Keratinocyte (primary cell): ENCODE results near the gene SERPINB5. TPM values are rescaled to one million over a fixed set of nuclear protein-coding genes. Genes with fewer than 3 reads are reported as not detected.

Source experiments
- DNase-seq: peaks from one replicate; pipeline ENCODE4 v3.0.0-alpha.2; 2011; ENCODE audit warnings: low read depth, missing footprints, low spot score
- FAIRE-seq: peaks from 2 replicates; lab custom pipeline; 2011; peaks lifted over from hg19 to GRCh38; lab: Jason Lieb, UNC
- H2AFZ ChIP-seq: 2 replicates; pipeline ENCODE4 v1.6.0; 2012; ENCODE audit warnings: low read length, control low read depth, inconsistent platforms; ENCODE audit not compliant: control insufficient read depth
- H3K27ac ChIP-seq: 2 replicates; pipeline ENCODE4 v1.5.1; 2011; ENCODE audit warnings: low read length; ENCODE audit not compliant: control insufficient read depth, insufficient read depth
- H3K27me3 ChIP-seq: 3 replicates; pipeline ENCODE4 v1.6.0; 2011; ENCODE audit warnings: low read length; ENCODE audit not compliant: control insufficient read depth, insufficient read depth; ENCODE audit errors: extremely low read depth
- H3K36me3 ChIP-seq, 2 experiments: 2 replicates in 1 of 2; 3 replicates in 1 of 2; pipeline ENCODE4 v1.5.1; 2011; ENCODE audit warnings: low read length in 2 of 2, mild to moderate bottlenecking in 1 of 2; ENCODE audit not compliant: control insufficient read depth in 2 of 2, insufficient read depth in 2 of 2; ENCODE audit errors: extremely low read depth in 1 of 2
- H3K4me1 ChIP-seq: 3 replicates; pipeline ENCODE4 v1.5.1; 2011; ENCODE audit warnings: low read length; ENCODE audit not compliant: control insufficient read depth, insufficient read depth; ENCODE audit errors: extremely low read depth
- H3K4me2 ChIP-seq: 3 replicates; pipeline ENCODE4 v1.6.0; 2011; ENCODE audit warnings: low read depth, low read length; ENCODE audit not compliant: control insufficient read depth, insufficient read depth; ENCODE audit errors: extremely low read depth
- H3K4me3 ChIP-seq, 3 experiments: fragments of 200-600 bp in 1 of 3; sonication (generic) in 1 of 3; 2 replicates in 2 of 3; 3 replicates in 1 of 3; pipeline ENCODE4 v1.5.1; 2011 to 2016; ENCODE audit warnings: low read length in 3 of 3, mild to moderate bottlenecking in 3 of 3, control low read depth in 2 of 3, inconsistent platforms in 1 of 3, low read depth in 1 of 3, mixed read lengths in 1 of 3, mixed run types in 1 of 3, moderate library complexity in 1 of 3; ENCODE audit not compliant: control insufficient read depth in 2 of 3, insufficient read depth in 2 of 3; ENCODE audit errors: extremely low read depth in 1 of 3
- H3K79me2 ChIP-seq: 2 replicates; pipeline ENCODE4 v1.6.0; 2012; ENCODE audit warnings: low read length; ENCODE audit not compliant: control insufficient read depth, insufficient read depth
- H3K9ac ChIP-seq: 3 replicates; pipeline ENCODE4 v1.6.0; 2011; ENCODE audit warnings: low read length; ENCODE audit not compliant: control insufficient read depth, insufficient read depth; ENCODE audit errors: extremely low read depth
- H3K9me1 ChIP-seq: 3 replicates; pipeline ENCODE4 v1.6.0; 2011; ENCODE audit warnings: low read length; ENCODE audit not compliant: control insufficient read depth, insufficient read depth; ENCODE audit errors: extremely low read depth
- H3K9me3 ChIP-seq: 2 replicates; pipeline ENCODE4 v1.5.1; 2012; ENCODE audit warnings: low read depth, low read length; ENCODE audit not compliant: control insufficient read depth
- H4K20me1 ChIP-seq: 3 replicates; pipeline ENCODE4 v1.6.0; 2011; ENCODE audit warnings: low read length; ENCODE audit not compliant: control insufficient read depth, insufficient read depth; ENCODE audit errors: extremely low read depth
- CTCF ChIP-seq, 3 experiments: IDR thresholded peaks in 1 of 3; conservative IDR thresholded peaks in 1 of 3; optimal IDR thresholded peaks in 1 of 3; 2 replicates in 2 of 3; 3 replicates in 1 of 3; pipeline versions ENCODE3 to v1.5.1; 2011; ENCODE audit warnings: low read length in 3 of 3, mild to moderate bottlenecking in 3 of 3, moderate library complexity in 2 of 3, control low read depth in 1 of 3, inconsistent platforms in 1 of 3; ENCODE audit not compliant: insufficient read depth in 2 of 3; ENCODE audit errors: extremely low read depth in 1 of 3
- EZH2 ChIP-seq: IDR thresholded peaks from one replicate; pipeline ENCODE4 v1.6.1; 2012; ENCODE audit warnings: inconsistent platforms, mild to moderate bottlenecking, low read length, moderate library complexity
- dilution Hi-C: fragments of 300-500 bp; cut with MboI; formaldehyde crosslinking; loops from one replicate; pipeline ENCODE4 v1.7.0; 2020; ENCODE audit warnings: low sequenced_read_pairs; ENCODE audit not compliant: extremely low pct_ligation_motif_present
- polyA plus RNA-seq, 5 experiments: library from polyadenylated mRNA; depleted of rRNA in 3 of 5; stranded (reverse) in 3 of 5; stranded (forward) in 1 of 5; unstranded in 1 of 5; fragments of >200 nt; gene quantifications; 1 replicate in 1 of 5; 2 replicates in 3 of 5; 3 replicates in 1 of 5; pipeline versions ENCODE4 v1.2.1 to v1.2.3, GENCODE V29; 2011 to 2012; ENCODE audit warnings: missing spikeins in 2 of 5, low read depth in 1 of 5, low replicate concordance in 1 of 5

The SERPINB5 gene
- polyA plus RNA-seq, 1 donor (not counting 4 experiments of a cell fraction or from before 2014, with no cell fraction given) = 833 TPM

GRCh38 chr18:63488160-63488559, 11.4 kb downstream of the SERPINB5 start:
- Histone ChIP-seq H3K9me3 (no peaks in the 10 kb centered on the region), H3K27ac (peak overlapping the region; percentile 5), H3K9me1 (peaks cover 3% of the 10 kb centered on the region), H3K79me2 (peaks cover 89% of the 10 kb centered on the region), H3K36me3 (peaks cover 46 to 77% of the 10 kb centered on the region in 2 experiments), H3K4me3 (no peak overlapping the region), H3K27me3 (no peaks in the 10 kb centered on the region), H2AFZ (no peak overlapping the region), H3K9ac (no peak overlapping the region), H4K20me1 (peaks cover 44% of the 10 kb centered on the region), H3K4me2 (no peak overlapping the region), H3K4me1 (no peaks in the 10 kb centered on the region)
- TF ChIP-seq EZH2 (no peak), CTCF (optimal IDR thresholded peaks at IDR 0.05 in 1 of 3, IDR thresholded peaks at IDR 0.05 in 1 of 3, conservative IDR thresholded peaks at IDR 0.05 in 1 of 3; ENCODE audit: extremely low read depth in 1 of 3, insufficient read depth in 2 of 3, low read length in 3 of 3) (no peak)
- no peak for DNase-seq
- dilution Hi-C loops = no loop called here
- peak; percentile 5 for FAIRE-seq

GRCh38 chr18:63492851-63493250, 16.1 kb downstream of the SERPINB5 start:
- H3K9me1 ChIP-seq = peaks cover 3% of the 10 kb centered on the region
- no peak overlapping the region for H3K4me2 ChIP-seq
- no peaks in the 10 kb centered on the region for H3K4me1 ChIP-seq
- peaks cover 72% of the 10 kb centered on the region for H3K79me2 ChIP-seq
- dilution Hi-C loops = no loop called here
- H3K36me3 ChIP-seq = peaks cover 46 to 75% of the 10 kb centered on the region in 2 experiments
- DNase-seq = no peak
- H4K20me1 ChIP-seq = peaks cover 14% of the 10 kb centered on the region
- H3K9me3 ChIP-seq = no peaks in the 10 kb centered on the region
- no peak overlapping the region for H3K9ac ChIP-seq
- no peak overlapping the region for H3K27ac ChIP-seq
- H3K4me3 ChIP-seq = no peak overlapping the region
- TF ChIP-seq EZH2 = no peak
- TF ChIP-seq CTCF (optimal IDR thresholded peaks at IDR 0.05 in 1 of 3, IDR thresholded peaks at IDR 0.05 in 1 of 3, conservative IDR thresholded peaks at IDR 0.05 in 1 of 3; ENCODE audit: extremely low read depth in 1 of 3, insufficient read depth in 2 of 3, low read length in 3 of 3) = no peak
- H2AFZ ChIP-seq = no peak overlapping the region
- peak; percentile 44 for FAIRE-seq
- no peaks in the 10 kb centered on the region for H3K27me3 ChIP-seq
